GM12864 (cell line): ENCODE data around the gene ODF2L.
A peak's percentile ranks its signal among the peaks of the same experiment; 100 is the strongest.

Experiments
- DNase-seq: peaks from one replicate; pipeline ENCODE4 v3.0.0-alpha.2; 2011; ENCODE audit warnings: low read depth
- H3K4me3 ChIP-seq: 2 replicates; pipeline ENCODE4 v1.5.1; 2011; ENCODE audit warnings: mild to moderate bottlenecking, low read depth, low read length, control low read depth
- CTCF ChIP-seq: IDR thresholded peaks from 2 replicates; pipeline ENCODE4 v1.5.1; 2011; ENCODE audit warnings: low read depth, mild to moderate bottlenecking, moderate library complexity, low read length, control low read depth, inconsistent platforms; ENCODE audit errors: missing control alignments

ODF2L gene

GRCh38 chr1:86419277-86419903, 23.3 kb upstream of the ODF2L start:
- DNase-seq = no peak
- TF ChIP-seq CTCF = peak; percentile 69
- H3K4me3 ChIP-seq = no peak overlapping the region

GRCh38 chr1:86416343-86416742, 20.2 kb upstream of the ODF2L start:
- H3K4me3 ChIP-seq = no peak overlapping the region
- DNase-seq = no peak
- TF ChIP-seq CTCF = no peak

- DNase-seq = no peak
- no peak for TF ChIP-seq CTCF
- no peak overlapping the region for H3K4me3 ChIP-seq
Observed at GRCh38 chr1:86410879-86411278, 14.8 kb upstream of the ODF2L start.

DNA sequence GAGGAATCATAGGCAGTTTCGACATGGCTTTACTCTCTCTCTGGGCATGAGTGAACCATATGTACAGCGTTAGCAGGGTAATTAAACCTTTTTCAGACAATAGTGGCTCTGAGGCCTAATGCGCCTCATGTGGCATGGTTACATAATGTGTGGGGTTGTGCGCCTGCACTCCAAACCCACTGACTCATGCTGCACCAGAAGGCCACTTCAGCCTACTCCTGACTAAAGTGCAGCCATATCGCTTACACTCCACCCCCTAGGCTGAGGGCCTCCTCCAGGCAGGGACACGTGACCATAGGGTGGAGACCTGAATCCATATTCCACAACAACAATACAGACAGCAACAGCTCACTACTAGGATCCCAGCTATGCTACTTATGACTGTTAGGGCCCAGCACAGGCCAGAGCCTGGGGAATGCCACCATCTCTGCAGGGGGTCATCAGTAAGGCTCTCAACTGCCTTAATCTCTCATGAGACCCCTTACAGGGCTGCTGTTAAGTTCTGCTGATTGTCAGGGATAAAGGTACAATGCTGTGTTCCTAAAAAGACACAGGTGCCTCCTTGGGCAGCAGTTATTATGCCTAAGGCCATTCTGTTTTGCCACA, 13.4 kb upstream of the ODF2L start:
- no peak overlapping the region for H3K4me3 ChIP-seq
- TF ChIP-seq CTCF = no peak
- no peak for DNase-seq

DNA sequence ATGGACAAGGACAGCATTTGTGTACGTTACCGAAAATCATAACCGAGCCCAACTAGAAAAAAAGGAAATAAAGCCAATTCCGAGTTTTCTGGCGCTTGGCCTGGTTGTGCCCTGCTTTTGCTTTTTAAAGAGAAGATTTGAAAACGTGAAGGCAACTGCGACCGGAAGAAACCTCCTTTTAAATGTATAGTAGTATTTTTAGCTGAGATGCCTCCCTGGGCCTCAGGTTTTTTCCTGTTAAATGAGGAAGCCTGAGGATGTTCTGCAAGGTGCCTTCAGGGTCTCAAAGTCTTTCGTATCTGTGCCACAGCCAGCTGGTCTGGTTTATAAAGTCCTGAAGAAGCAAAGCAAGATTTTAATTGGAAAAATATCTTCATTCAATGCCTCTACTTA, 371 bp upstream of the ODF2L start:
- no peak for DNase-seq
- TF ChIP-seq CTCF = no peak
- peak overlapping the region; percentile 71 for H3K4me3 ChIP-seq

DNA sequence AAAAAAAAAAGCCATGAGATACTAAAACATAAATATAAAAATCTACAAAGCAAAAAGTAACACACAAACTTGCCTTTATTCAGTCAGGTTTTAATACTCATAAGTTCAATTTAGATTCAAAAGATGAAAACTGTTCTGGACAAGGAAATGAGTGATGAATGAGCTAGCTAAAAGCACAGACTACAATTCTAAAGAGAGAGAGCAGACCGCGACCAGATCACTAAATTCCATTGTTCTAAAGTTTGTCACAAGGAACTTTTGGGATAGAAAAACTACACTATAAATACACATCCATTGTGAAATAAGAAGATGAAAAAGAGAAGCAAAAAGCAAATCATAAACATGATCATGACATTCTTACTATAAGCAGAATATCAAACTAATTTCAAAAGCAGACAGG, 1.7 kb downstream of the ODF2L start:
- no peak for DNase-seq
- no peak overlapping the region for H3K4me3 ChIP-seq
- TF ChIP-seq CTCF = no peak

DNA sequence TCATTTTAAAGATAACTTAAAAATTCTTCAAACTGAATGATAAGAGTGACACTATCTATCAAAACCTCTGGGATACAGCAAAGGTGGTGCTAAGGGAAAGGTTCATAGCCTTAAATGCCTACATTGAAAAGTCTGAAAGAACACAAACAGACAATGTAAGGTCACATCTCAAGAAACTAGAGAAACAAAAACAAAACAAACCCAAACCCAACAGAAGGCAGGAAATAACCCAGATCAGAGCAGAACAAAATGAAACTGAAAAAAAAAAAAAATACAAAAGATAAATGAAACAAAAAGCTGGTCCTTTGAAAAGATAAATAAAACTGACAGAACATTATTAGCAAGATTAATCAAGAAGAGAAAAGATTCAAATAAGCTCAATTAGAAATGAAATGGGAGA, 6.8 kb downstream of the ODF2L start:
- H3K4me3 ChIP-seq = no peak overlapping the region
- no peak for TF ChIP-seq CTCF
- DNase-seq = no peak
